Omental fat pad (tissue), 4 donors: ENCODE data around the gene RRP15. TPM values are rescaled to one million over a fixed set of nuclear protein-coding genes. Genes with fewer than 3 reads are reported as not detected.
"Not testable (repeated sequence)": the region's sequence is repeated elsewhere in the genome, so short reads cannot be mapped to it uniquely, and the experiment has no call there.

Experiments
- ATAC-seq: fragments of 150-250 bp; one replicate; pipeline ENCODE4 v1.9.1; 2016; ENCODE audit warnings: mild to moderate bottlenecking, moderate library complexity; ENCODE audit not compliant: low FRiP score
- DNase-seq: peaks from one replicate; pipeline ENCODE4 v3.0.0-alpha.2; 2019; ENCODE audit warnings: low spot score
- total RNA-seq, 4 donors: library from RNA; depleted of rRNA; stranded (reverse); fragments of >200 nt; gene quantifications; one replicate each; pipeline ENCODE4 v1.1.0, GENCODE V29; 2016
- TF ChIP-seq, protein P1 (sequence below), 3 donors: fragments of 450-650 bp; IDR thresholded peaks; one replicate each; pipeline ENCODE4 v1.5.1; 2016 to 2017; ENCODE audit warnings: antibody characterized with exemption in 3 of 3, mild to moderate bottlenecking in 3 of 3, moderate library complexity in 2 of 3

RRP15 gene
- total RNA-seq, 4 donors from 2014 or later = 4.6 to 22.7 (median 5.3) TPM

GRCh38 chr1:218315638-218316037, 30.5 kb downstream of the RRP15 start:
- ATAC-seq = no peak
- no peak for DNase-seq
- TF ChIP-seq, protein P1, sequence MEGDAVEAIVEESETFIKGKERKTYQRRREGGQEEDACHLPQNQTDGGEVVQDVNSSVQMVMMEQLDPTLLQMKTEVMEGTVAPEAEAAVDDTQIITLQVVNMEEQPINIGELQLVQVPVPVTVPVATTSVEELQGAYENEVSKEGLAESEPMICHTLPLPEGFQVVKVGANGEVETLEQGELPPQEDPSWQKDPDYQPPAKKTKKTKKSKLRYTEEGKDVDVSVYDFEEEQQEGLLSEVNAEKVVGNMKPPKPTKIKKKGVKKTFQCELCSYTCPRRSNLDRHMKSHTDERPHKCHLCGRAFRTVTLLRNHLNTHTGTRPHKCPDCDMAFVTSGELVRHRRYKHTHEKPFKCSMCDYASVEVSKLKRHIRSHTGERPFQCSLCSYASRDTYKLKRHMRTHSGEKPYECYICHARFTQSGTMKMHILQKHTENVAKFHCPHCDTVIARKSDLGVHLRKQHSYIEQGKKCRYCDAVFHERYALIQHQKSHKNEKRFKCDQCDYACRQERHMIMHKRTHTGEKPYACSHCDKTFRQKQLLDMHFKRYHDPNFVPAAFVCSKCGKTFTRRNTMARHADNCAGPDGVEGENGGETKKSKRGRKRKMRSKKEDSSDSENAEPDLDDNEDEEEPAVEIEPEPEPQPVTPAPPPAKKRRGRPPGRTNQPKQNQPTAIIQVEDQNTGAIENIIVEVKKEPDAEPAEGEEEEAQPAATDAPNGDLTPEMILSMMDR (IDR thresholded peaks at IDR 0.05) = no peak

- no peak for DNase-seq
- ATAC-seq = no peak
- TF ChIP-seq, protein P1 (IDR thresholded peaks at IDR 0.05) = no peak
Measured at GRCh38 chr1:218317061-218317460, 32.0 kb downstream of the RRP15 start.

- not testable (repeated sequence) for ATAC-seq, DNase-seq
Measured at GRCh38 chr1:218320182-218320581, 35.1 kb downstream of the RRP15 start.

GRCh38 chr1:218322762-218323161, 37.7 kb downstream of the RRP15 start:
- no peak for DNase-seq
- TF ChIP-seq, protein P1 (IDR thresholded peaks at IDR 0.05) = no peak
- no peak for ATAC-seq

DNA sequence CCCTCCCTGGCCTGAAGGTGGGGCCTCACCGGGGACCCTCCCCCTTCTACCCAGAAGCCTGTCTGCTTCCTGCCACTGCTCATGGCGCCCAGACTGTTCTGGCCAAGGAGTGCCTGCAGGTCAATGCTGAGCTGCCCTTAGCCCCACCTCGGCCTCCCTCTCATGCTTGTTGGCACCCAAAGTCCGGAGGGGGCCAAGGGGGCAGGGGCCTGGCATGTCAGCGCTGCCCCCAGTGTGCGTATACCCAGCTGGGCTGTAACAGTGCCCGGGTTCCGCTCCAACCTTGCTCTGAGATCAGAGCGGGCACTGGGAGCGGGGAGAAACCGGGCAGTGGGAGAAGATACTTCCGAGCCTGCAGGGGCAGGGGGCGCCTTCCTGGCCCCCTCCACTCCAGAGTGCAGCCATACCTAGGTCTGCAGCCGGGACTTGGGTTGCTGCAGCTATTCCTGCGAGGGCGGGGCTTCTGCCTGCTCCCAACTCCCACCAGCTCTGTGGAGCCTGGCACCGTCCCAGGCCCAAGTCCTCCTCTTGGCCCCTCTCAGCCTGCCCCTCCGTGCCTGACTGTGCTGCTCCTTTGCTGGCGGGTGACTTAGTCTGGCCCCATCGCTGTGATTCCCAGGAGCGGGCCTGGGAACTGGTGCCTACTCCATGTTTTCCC, 38.6 kb downstream of the RRP15 start:
- ATAC-seq (no peak), DNase-seq (no peak)
- TF ChIP-seq, protein P1 (IDR thresholded peaks at IDR 0.05) = no peak

- ATAC-seq (no peak), DNase-seq (no peak)
- TF ChIP-seq, protein P1 (IDR thresholded peaks at IDR 0.05) = no peak
Measured at GRCh38 chr1:218324226-218324580, 39.1 kb downstream of the RRP15 start.

GRCh38 chr1:218328769-218329168, 43.7 kb downstream of the RRP15 start:
- DNase-seq = no peak
- TF ChIP-seq, protein P1 (IDR thresholded peaks at IDR 0.05) = no peak
- ATAC-seq = no peak
